Heart left ventricle (tissue), 16 donors: ENCODE data around the gene ARFGAP2. TPM values are rescaled to one million over a fixed set of nuclear protein-coding genes. Genes with fewer than 3 reads are reported as not detected.
"Not testable (repeated sequence)": the region's sequence is repeated elsewhere in the genome, so short reads cannot be mapped to it uniquely, and the experiment has no call there.

ENCODE experiments used
- ATAC-seq, 4 donors: fragments of 200-7000 bp; cut with Tn5 transposase; one replicate each; pipeline ENCODE4 v1.9.1; 2020 to 2022; ENCODE audit warnings: moderate library complexity in 4 of 4, mild to moderate bottlenecking in 3 of 4, moderate number of reproducible peaks in 1 of 4
- DNase-seq, 5 donors: peaks; one replicate each; pipeline ENCODE4 v3.0.0-alpha.2; 2020
- H3K27ac ChIP-seq, 12 donors: fragments of 200-600 bp; sonication (generic) in 4 of 12; one replicate each; pipeline versions ENCODE4 v1.5.0 to v1.8.0; 2016 to 2022; ENCODE audit warnings: mild to moderate bottlenecking in 2 of 12
- H3K27me3 ChIP-seq, 9 donors: fragments of 200-600 bp; sonication (generic) in 2 of 9; one replicate each; pipeline versions ENCODE4 v1.5.1 to v1.8.0; 2016 to 2022; ENCODE audit warnings: mild to moderate bottlenecking in 3 of 9
- H3K36me3 ChIP-seq, 9 donors: fragments of 200-600 bp; sonication (generic) in 2 of 9; one replicate each; pipeline versions ENCODE4 v1.5.0 to v1.8.0; 2018 to 2022; ENCODE audit warnings: mild to moderate bottlenecking in 2 of 9
- H3K4me1 ChIP-seq, 12 donors: fragments of 200-600 bp; sonication (generic) in 4 of 12; one replicate each; pipeline versions ENCODE4 v1.5.0 to v1.8.0; 2016 to 2022; ENCODE audit warnings: mild to moderate bottlenecking in 3 of 12
- H3K4me3 ChIP-seq, 12 donors: fragments of 200-600 bp; sonication (generic) in 4 of 12; one replicate each; pipeline versions ENCODE4 v1.5.0 to v1.8.0; 2017 to 2022; ENCODE audit warnings: mild to moderate bottlenecking in 9 of 12, moderate library complexity in 4 of 12
- H3K9me3 ChIP-seq, 12 donors: fragments of 200-600 bp; sonication (generic) in 4 of 12; one replicate each; pipeline versions ENCODE4 v1.5.0 to v1.8.0; 2016 to 2022; ENCODE audit warnings: mild to moderate bottlenecking in 1 of 12
- CTCF ChIP-seq, 12 donors: fragments of 200-600 bp; sonication (generic) in 4 of 12; IDR thresholded peaks; one replicate each; pipeline versions ENCODE4 v1.5.0 to v1.8.0; 2018 to 2022; ENCODE audit warnings: antibody characterized with exemption in 12 of 12, mild to moderate bottlenecking in 5 of 12
- POLR2A ChIP-seq, 2 donors: fragments of 450-650 bp; IDR thresholded peaks; one replicate each; pipeline ENCODE4 v1.6.1; 2017; ENCODE audit warnings: antibody characterized with exemption in 2 of 2, mild to moderate bottlenecking in 2 of 2, moderate library complexity in 2 of 2
- WGBS, 4 donors: extraction: QIAGEN DNeasy Blood & Tissue Kit in 2 of 4; methylation state at CpG; one replicate each; pipeline versions ENCODE4 v1.1.5 to v1.1.7; 2013 to 2018; 5-methylcytosine and 5-hydroxymethylcytosine counted together
- intact Hi-C, 10 donors: fragments of 100-400 bp; cut with DNase I; formaldehyde crosslinking; loops; one replicate each; pipeline versions ENCODE4 v1.11.1 to v1.14.2; 2022
- polyA plus RNA-seq, 2 donors: library from polyadenylated mRNA; stranded (reverse); fragments of 200-250 nt; gene quantifications; one replicate each; pipeline ENCODE4 v1.2.3, GENCODE V29; 2013
- total RNA-seq, 9 donors: library from RNA; depleted of rRNA in 2 of 9; stranded (reverse); fragments of >200 nt in 2 of 9; fragmentation: NEBNext Ultra II Directional in 3 of 9; extraction: Animal tissue kit (Norgen Biotek cat#: 25700) in 3 of 9; gene quantifications; one replicate each; pipeline versions ENCODE4 v1.1.0 to v1.2.4, GENCODE V29; 2016 to 2023
- donor health status: ischemic (EF 13 %, LVEDD 7.1; RV severe dilation, severe dysfunction).
- donor health status: healthy with polysubstance abuse.
- donor health status: DM: no; HTN: yes; CAD: no.
- donor health status: DM: no; HTN: no; CAD: no.
- donor health status: ischemic (EF 25% LVEDD 6.9; RV normal size, moderate dysfunction).
- donor health status: ischemic (EF 25% LVEDD 5.7; RV mildly dilated, moderate dysfunction).
- donor health status: healthy.
- donor health status: DM: yes; HTN: yes; CAD: no.
- donor health status: ischemic (EF 35%, LVEDD 5.7; RV mildly dilated, moderate dysfunction).
- donor health status: nonischemic (EF 11% LVEDD 7.7; RV severe dilation, severe dysfunction).
- donor health status: DM: yes; HTN: yes; CAD: no.
- donor health status: PGD.
- donor health status: ischemic (EF 29% LVEDD 5.4; RV normal size, mild dysfunction).
- donor health status: nonischemic (EF 23%, LVEDD 6.1; RV moderate dilation, normal function).

ARFGAP2 gene
- total and polyA plus RNA-seq, 11 donors, result 47.5 to 96.1 (median 61.3) TPM

GRCh38 chr11:47192111-47192510 is 15.4 kb upstream of the ARFGAP2 start:
- ATAC-seq, result no peak
- TF ChIP-seq POLR2A (IDR thresholded peaks at IDR 0.05) (no peak), CTCF (IDR thresholded peaks at IDR 0.05) (no peak)
- Histone ChIP-seq H3K27me3 (peaks cover 0 to 15% (median 0%) of the 10 kb centered on the region in 9 donors), H3K36me3 (no peaks in the 10 kb centered on the region), H3K27ac (no peak overlapping the region), H3K9me3 (no peaks in the 10 kb centered on the region), H3K4me1 (peaks cover 0 to 27% (median 11%) of the 10 kb centered on the region in 12 donors), H3K4me3 (no peak overlapping the region)
- intact Hi-C loops, result no loop called here
- WGBS, 4 donors, result 65 to 75% (median 70%) methylated on average over 4 of the region's 4 CpGs
- no peak for DNase-seq

GRCh38 chr11:47191137-47191536 is 14.5 kb upstream of the ARFGAP2 start:
- H3K9me3 ChIP-seq, H3K4me3 ChIP-seq, H3K27ac ChIP-seq, H3K36me3 ChIP-seq, DNase-seq, ATAC-seq, intact Hi-C loops: not testable (repeated sequence)
- H3K27me3 ChIP-seq, result peaks cover 0 to 22% (median 0%) of the 10 kb centered on the region in 9 donors
- peaks cover 0 to 35% (median 15%) of the 10 kb centered on the region in 12 donors for H3K4me1 ChIP-seq
- WGBS, 4 donors, result 87 to 92% (median 88%) methylated on average over 10 of the region's 10 CpGs

- DNase-seq (no peak), ATAC-seq (no peak)
- Histone ChIP-seq H3K36me3 (no peaks in the 10 kb centered on the region), H3K27ac (peak overlapping the region in 11 of 12 donors; percentile 49 to 100 (median 96)), H3K4me1 (peaks cover 0 to 51% (median 23%) of the 10 kb centered on the region in 12 donors), H3K9me3 (no peaks in the 10 kb centered on the region), H3K27me3 (peaks cover 0 to 40% (median 0%) of the 10 kb centered on the region in 9 donors), H3K4me3 (no peak overlapping the region)
- TF ChIP-seq CTCF (IDR thresholded peaks at IDR 0.05) (no peak), POLR2A (IDR thresholded peaks at IDR 0.05) (no peak)
- 64 to 67% (median 64%) methylated on average over 11 of the region's 11 CpGs for WGBS, 4 donors
- intact Hi-C loops, result loop anchor here in 1 of 10 donors (5.0 kb wide), 1 partner anchor 163 kb away; the partner anchor contains the start of gene MYBPC3
These were observed 12.6 kb upstream of the ARFGAP2 start for GRCh38 chr11:47189100-47189834.

- H3K4me1 ChIP-seq, result peaks cover 0 to 60% (median 24%) of the 10 kb centered on the region in 12 donors
- H3K27ac ChIP-seq, result peak overlapping the region; percentile 89 to 100 (median 96)
- H3K4me3 ChIP-seq, result peak overlapping the region in 5 of 12 donors; percentile 69 to 95 (median 88)
- DNase-seq, result peak in 1 of 5 donors; percentile 25
- peaks cover 0 to 43% (median 0%) of the 10 kb centered on the region in 9 donors for H3K27me3 ChIP-seq
- no peaks in the 10 kb centered on the region for H3K9me3 ChIP-seq
- ATAC-seq, result no peak
- intact Hi-C loops, result loop anchor here in 1 of 10 donors (5.0 kb wide), 1 partner anchor 164 kb away; the partner anchor contains the start of gene MYBPC3
- TF ChIP-seq POLR2A (IDR thresholded peaks at IDR 0.05) (no peak), CTCF (IDR thresholded peaks at IDR 0.05) (no peak)
- 83 to 92% (median 88%) methylated on average over 1 of the region's 1 CpG for WGBS, 4 donors
- H3K36me3 ChIP-seq, result no peaks in the 10 kb centered on the region
These were observed 11.6 kb upstream of the ARFGAP2 start for GRCh38 chr11:47188259-47188658.
